ENCODE results near the gene GTSF1L.

The GTSF1L gene

DNA sequence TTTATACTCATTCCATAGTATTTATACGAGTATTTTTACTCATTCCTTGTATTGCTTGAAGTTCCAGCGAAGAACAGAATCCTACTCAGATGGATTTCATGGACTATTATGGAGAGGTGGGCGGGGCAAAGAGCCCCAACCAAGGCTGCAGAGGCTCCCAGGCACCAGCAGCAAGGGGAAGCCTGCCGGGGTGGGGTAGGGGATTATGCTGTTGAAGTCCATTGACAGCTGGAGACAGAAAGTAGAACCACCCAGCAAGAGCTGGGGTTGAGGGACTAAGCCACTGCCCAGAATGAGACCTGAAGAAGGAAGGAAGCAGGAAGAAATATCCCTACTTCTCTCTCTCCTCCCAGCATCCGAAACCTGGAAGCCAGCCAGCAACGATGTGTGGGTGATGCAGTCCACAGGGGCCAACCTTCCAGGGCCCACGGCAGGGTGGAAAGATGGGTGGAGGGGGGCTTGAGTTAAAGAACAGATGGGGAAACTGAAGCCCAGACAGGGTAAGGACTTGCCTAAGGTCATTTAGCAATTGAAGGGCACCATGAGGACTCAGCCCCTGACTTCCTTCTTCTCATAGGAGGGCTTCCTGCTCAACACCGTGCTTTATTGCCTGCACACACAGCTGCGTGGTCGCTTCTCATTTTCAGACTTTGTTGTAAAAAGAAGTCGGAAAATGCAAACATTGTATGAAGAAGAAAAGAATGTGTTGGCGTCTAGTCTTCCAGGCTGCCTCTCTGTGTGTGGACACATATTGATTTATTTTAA, 18.3 kb upstream of the GTSF1L start:
- no peak for DNase-seq

GRCh38 chr20:43744151-43744611, 17.4 kb upstream of the GTSF1L start:
- DNase-seq = no peak

GRCh38 chr20:43740642-43741041, 13.8 kb upstream of the GTSF1L start:
- DNase-seq = no peak

GRCh38 chr20:43739148-43739749, 12.4 kb upstream of the GTSF1L start:
- no peak for DNase-seq

DNA sequence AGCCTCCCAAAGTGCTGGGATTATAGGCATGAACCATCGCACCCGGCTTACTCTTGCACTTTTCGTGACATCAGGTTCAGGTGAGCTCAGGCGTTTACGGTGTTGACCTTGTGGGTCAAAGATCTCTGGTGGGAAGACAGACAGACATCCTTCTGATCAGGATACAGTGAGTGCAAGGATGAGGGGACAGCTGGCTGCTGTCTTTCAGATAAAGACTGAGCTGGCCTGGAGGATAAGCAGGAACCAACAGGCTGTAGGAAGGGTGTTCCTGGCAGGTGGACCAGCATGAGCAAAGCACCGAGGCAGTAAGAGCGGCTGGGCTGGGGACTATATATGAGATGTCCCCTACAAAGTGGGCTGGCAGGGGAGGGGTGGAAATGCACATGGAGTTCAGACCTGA, 11.1 kb upstream of the GTSF1L start:
- no peak for DNase-seq

- DNase-seq = peak; percentile 37 to 54
Observed at GRCh38 chr20:43736588-43737158, 9.9 kb upstream of the GTSF1L start.

- DNase-seq = no peak
Observed at GRCh38 chr20:43731927-43732326, 5.1 kb upstream of the GTSF1L start.

DNA sequence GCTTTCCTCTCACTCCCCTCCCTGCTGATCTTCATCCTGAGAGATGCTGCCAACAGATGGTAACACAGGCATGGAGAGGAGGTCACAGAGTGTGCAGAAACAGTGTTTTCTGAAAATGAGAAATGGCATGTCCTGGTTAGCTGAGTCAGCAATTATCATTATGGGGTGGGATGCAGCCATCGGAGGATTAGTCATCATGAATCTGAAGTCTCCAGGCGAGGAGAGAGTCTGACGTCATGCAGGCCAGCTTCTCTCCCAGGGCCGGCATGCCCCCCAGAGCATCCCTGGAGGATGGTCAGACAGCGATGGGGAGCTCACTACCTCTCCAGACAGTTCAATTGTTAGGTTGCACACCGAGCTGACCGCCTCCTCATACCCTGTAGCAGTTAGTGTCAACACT, 4.7 kb upstream of the GTSF1L start:
- no peak for DNase-seq

GRCh38 chr20:43728686-43729255, 2.0 kb upstream of the GTSF1L start:
- DNase-seq = no peak

GRCh38 chr20:43727980-43728590, 1.3 kb upstream of the GTSF1L start:
- peak; percentile 66 to 70 for DNase-seq

GRCh38 chr20:43726333-43726732, 469 bp downstream of the GTSF1L start:
- no peak for DNase-seq

- no peak for DNase-seq
Observed at GRCh38 chr20:43725666-43726065, 1.1 kb downstream of the GTSF1L start.

GRCh38 chr20:43724383-43724782, 2.4 kb downstream of the GTSF1L start:
- DNase-seq = no peak

DNA sequence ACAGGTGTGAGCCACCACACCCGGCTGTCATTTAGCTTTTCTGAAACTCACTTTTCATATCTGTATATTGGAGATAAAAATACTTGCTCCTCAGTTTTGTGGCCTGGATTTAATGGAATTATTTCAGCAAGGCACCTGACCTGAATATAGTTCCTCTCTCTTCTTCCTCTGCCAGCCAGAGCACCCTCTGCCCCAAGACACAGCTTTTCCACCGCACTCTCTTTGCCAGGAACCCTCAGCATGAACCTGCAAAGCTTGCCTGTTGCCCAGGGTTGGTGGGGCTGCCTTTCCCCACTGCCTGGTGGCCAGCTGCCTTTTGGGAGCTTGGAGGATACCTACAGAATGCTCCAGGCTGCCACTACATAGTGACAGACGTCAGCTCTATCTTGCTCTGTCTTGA, 3.1 kb downstream of the GTSF1L start:
- no peak for DNase-seq

GRCh38 chr20:43723186-43723585, 3.6 kb downstream of the GTSF1L start:
- DNase-seq = no peak

DNA sequence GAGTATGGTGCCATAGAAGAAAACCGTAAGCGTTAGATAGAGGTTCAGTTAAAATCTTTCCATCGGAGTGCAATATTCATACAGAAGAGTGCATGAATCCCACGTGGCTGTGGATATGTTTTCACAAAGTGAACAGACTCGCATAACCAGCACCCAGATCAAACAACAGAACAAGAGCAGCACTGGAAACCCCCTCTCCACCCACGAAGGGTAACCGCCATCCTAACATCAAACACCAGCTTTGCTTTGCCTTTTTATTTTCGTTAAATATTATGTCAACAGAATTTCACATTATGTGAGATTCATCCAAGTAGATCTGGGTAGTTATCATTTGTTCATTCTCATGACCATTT, 4.7 kb downstream of the GTSF1L start:
- peak; percentile 61 to 62 for DNase-seq

GRCh38 chr20:43721429-43722152, 5.2 kb downstream of the GTSF1L start:
- no peak for DNase-seq

DNA sequence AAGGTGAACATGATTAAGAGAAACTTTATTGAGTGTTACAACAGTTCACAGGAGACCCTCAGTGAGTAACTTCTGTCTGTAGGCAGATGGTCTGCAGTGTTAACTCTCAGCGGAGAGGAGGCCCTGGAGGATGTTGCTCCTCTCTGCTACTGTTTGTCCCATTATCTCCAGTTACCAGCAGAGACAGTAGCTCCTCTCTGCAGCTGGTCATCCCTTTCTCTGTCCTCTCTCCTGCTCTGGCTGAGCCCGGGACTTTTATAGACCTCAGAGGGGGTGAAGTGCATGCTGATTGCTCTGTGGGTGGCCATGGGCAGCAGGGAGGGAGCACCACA, 5.7 kb downstream of the GTSF1L start:
- no peak for DNase-seq

DNA sequence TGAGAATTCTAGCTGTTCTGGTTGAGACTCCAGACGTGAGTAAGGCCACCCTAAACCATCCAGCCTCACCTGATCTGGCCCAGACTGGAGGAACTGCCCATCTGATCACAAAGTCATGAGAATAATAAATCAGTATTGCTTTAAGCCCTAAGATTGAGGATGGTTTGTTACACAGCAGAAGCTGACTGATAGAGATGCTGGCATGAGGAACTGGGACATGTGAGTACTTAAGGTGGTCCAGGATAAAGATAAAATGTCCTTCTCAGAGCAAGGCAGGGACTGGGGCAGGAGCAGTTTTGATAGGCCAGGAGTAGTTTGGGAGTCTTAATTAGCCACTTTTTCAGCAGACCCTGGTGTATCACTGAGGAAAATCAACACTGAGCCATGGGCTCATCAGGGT, 6.8 kb downstream of the GTSF1L start:
- no peak for DNase-seq

DNA sequence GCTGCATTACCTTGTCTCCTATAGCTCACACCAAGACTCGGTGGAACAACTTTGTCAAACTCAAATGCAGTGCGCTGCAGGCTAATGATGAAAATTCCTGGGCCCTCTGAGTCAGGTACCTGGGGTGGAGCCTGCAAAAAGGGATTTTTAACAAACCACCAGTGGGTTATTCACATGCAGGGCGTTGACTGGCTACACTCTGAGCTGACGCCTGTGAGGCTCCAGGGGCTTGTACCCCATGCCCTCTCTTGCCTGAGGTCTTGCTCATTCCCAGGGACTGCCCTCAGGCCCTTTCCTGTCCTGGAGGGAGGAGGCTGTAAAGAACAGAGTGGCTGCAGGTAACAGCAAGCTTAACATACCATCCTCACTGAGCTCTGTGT, 9.2 kb downstream of the GTSF1L start:
- no peak for DNase-seq

- DNase-seq = no peak
Observed at GRCh38 chr20:43716757-43717615, 9.8 kb downstream of the GTSF1L start.

DNA sequence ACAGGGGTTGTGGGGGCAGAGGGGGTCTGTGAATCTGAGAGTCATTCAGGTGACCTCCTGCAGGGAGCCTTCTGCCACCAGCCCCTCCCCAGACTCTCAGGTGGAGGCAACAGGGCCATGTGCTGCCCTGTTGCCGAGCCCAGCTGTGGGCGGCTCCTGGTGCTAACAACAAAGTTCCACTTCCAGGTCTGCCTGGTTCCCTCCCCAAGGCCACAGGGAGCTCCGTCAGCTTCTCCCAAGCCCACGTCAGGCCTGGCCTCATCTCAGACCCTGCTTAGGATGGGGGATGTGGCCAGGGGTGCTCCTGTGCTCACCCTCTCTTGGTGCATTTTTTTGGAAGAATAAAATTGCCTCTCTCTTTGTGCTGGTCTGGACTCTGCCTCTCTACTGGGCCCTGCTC, 10.7 kb downstream of the GTSF1L start:
- no peak for DNase-seq
